Activated CD4-positive, alpha-beta memory T cell treated with anti-CD3 and anti-CD28 coated beads for 36 hours (primary cell): Measurements from ENCODE around the gene LPP. TPM values are rescaled to one million over a fixed set of nuclear protein-coding genes. Genes with fewer than 3 reads are reported as not detected.

Experiments
- CTCF ChIA-PET: fragments of 350-600 bp; sonication (Branson Sonifier 250); formaldehyde crosslinking; loops from one replicate; lab custom pipeline; 2021; ENCODE audit warnings: antibody characterized with exemption, inconsistent platforms; lab: Charles Lee
- POLR2A ChIA-PET: fragments of 350-600 bp; sonication (Branson Sonifier 250); formaldehyde crosslinking; loops from one replicate; lab custom pipeline; 2021; ENCODE audit warnings: antibody characterized with exemption; lab: Charles Lee
- DNase-seq: peaks from one replicate; pipeline ENCODE4 v3.0.0-alpha.2; 2020
- H3K27ac Mint-ChIP-seq: one replicate; pipeline ENCODE4 v1.8.0; 2021; ENCODE audit warnings: mixed read lengths
- H3K27me3 Mint-ChIP-seq: one replicate; pipeline ENCODE4 v1.8.0; 2021; ENCODE audit warnings: mixed read lengths
- H3K36me3 Mint-ChIP-seq: one replicate; pipeline ENCODE4 v1.8.0; 2021; ENCODE audit warnings: mixed read lengths
- H3K4me1 Mint-ChIP-seq: one replicate; pipeline ENCODE4 v1.8.0; 2021; ENCODE audit warnings: low read depth, mixed read lengths
- H3K4me3 Mint-ChIP-seq: one replicate; pipeline ENCODE4 v1.8.0; 2021; ENCODE audit warnings: mild to moderate bottlenecking, mixed read lengths
- H3K9me3 Mint-ChIP-seq: one replicate; pipeline ENCODE4 v1.8.0; 2021; ENCODE audit warnings: mixed read lengths
- intact Hi-C: fragments of 100-400 bp; cut with micrococcal nuclease; formaldehyde crosslinking; loops from one replicate; pipeline ENCODE4 v1.15.1; 2023
- total RNA-seq, 2 experiments: library from RNA; stranded (reverse); gene quantifications; one replicate each; pipeline ENCODE4 v1.2.3, GENCODE V29; 2021

Gene LPP
- total RNA-seq: 10 to 100 TPM; 41.0 to 43.6 TPM

GRCh38 chr3:188154014-188154808 lies at the start of gene LPP:
LPP (plus strand) TSS chr3:188154157; CDS start chr3:188406121, 251,964 bp downstream.
- no peaks in the 10 kb centered on the region for H3K9me3 Mint-ChIP-seq
- peaks cover 3% of the 10 kb centered on the region for H3K36me3 Mint-ChIP-seq
- peaks cover 63% of the 10 kb centered on the region for H3K4me1 Mint-ChIP-seq
- peak within 1 kb of the TSS; percentile 88 for H3K4me3 Mint-ChIP-seq
- peak; percentile 91 for DNase-seq
- ChIA-PET CTCF (interaction anchor here (1.0 to 4.9 kb wide), 9 partner anchors 12 to 802 kb away, joined by 3 to 33 read pairs (median 4); partner anchors contain the start of gene BCL6), POLR2A (interaction anchor here (0.6 to 3.8 kb wide), 18 partner anchors 11 to 418 kb away, joined by 3 to 16 read pairs (median 4); partner anchors contain the start of gene BCL6)
- intact Hi-C loops: loop anchor here (1.0 to 10.0 kb wide), 8 partner anchors 11 to 761 kb away; partner anchors contain the start of gene BCL6
- H3K27ac Mint-ChIP-seq: peak within 1 kb of the TSS; percentile 97
- no peaks in the 10 kb centered on the region for H3K27me3 Mint-ChIP-seq

GRCh38 chr3:188106006-188106405 lies 48.0 kb upstream of the LPP start:
- peaks cover 3% of the 10 kb centered on the region for H3K27me3 Mint-ChIP-seq
- intact Hi-C loops: no loop called here
- DNase-seq: no peak
- ChIA-PET POLR2A (no interaction called here), CTCF (no interaction called here)
- no peak overlapping the region for H3K4me3 Mint-ChIP-seq
- no peak overlapping the region for H3K27ac Mint-ChIP-seq
- H3K36me3 Mint-ChIP-seq: no peaks in the 10 kb centered on the region
- peaks cover 3% of the 10 kb centered on the region for H3K9me3 Mint-ChIP-seq
- peaks cover 6% of the 10 kb centered on the region for H3K4me1 Mint-ChIP-seq

- CTCF ChIA-PET: no interaction called here
- POLR2A ChIA-PET: no interaction called here
- Mint-ChIP-seq H3K9me3 (peaks cover under 1% of the 10 kb centered on the region), H3K4me3 (no peak overlapping the region), H3K36me3 (no peaks in the 10 kb centered on the region), H3K4me1 (peaks cover 6% of the 10 kb centered on the region), H3K27me3 (peaks cover 3% of the 10 kb centered on the region), H3K27ac (no peak overlapping the region)
- intact Hi-C loops: no loop called here
- DNase-seq: no peak
Measured at GRCh38 chr3:188106454-188106853, 47.5 kb upstream of the LPP start.

- CTCF ChIA-PET: no interaction called here
- POLR2A ChIA-PET: interaction anchor here (0.6 kb wide), 1 partner anchor 362 kb away, joined by 4 read pairs; the partner anchor contains the start of gene BCL6
- intact Hi-C loops: no loop called here
Measured at GRCh38 chr3:188106887-188107830, 46.8 kb upstream of the LPP start.

GRCh38 chr3:188108703-188109412 lies 45.1 kb upstream of the LPP start:
- ChIA-PET POLR2A (no interaction called here), CTCF (no interaction called here)
- Mint-ChIP-seq H3K4me1 (peaks cover 6% of the 10 kb centered on the region), H3K27me3 (peaks cover 3% of the 10 kb centered on the region), H3K4me3 (no peak overlapping the region), H3K9me3 (no peaks in the 10 kb centered on the region), H3K27ac (no peak overlapping the region), H3K36me3 (no peaks in the 10 kb centered on the region)
- DNase-seq: no peak
- intact Hi-C loops: no loop called here

More at GRCh38 chr3:188106887-188107830, 46.8 kb upstream of the LPP start:
- no peaks in the 10 kb centered on the region for H3K36me3 Mint-ChIP-seq
- H3K4me3 Mint-ChIP-seq: no peak overlapping the region
- H3K27ac Mint-ChIP-seq: no peak overlapping the region
- no peak for DNase-seq
- no peaks in the 10 kb centered on the region for H3K9me3 Mint-ChIP-seq
- H3K27me3 Mint-ChIP-seq: peaks cover 3% of the 10 kb centered on the region
- peaks cover 6% of the 10 kb centered on the region for H3K4me1 Mint-ChIP-seq

- no peak for DNase-seq
- ChIA-PET CTCF (no interaction called here), POLR2A (no interaction called here)
- Mint-ChIP-seq H3K9me3 (no peaks in the 10 kb centered on the region), H3K27me3 (peaks cover 3% of the 10 kb centered on the region), H3K36me3 (no peaks in the 10 kb centered on the region), H3K4me3 (no peak overlapping the region), H3K4me1 (peaks cover 9% of the 10 kb centered on the region), H3K27ac (no peak overlapping the region)
- intact Hi-C loops: no loop called here
Measured at GRCh38 chr3:188111002-188111584, 42.9 kb upstream of the LPP start.

- Mint-ChIP-seq H3K9me3 (peaks cover 2% of the 10 kb centered on the region), H3K27ac (no peak overlapping the region)
- POLR2A ChIA-PET: no interaction called here
Measured at GRCh38 chr3:188113756-188114155, 40.2 kb upstream of the LPP start.

GRCh38 chr3:188119846-188120245 lies 34.1 kb upstream of the LPP start:
- H3K27me3 Mint-ChIP-seq: peaks cover 1% of the 10 kb centered on the region
- H3K4me3 Mint-ChIP-seq: no peak overlapping the region
- intact Hi-C loops: loop anchor here (5.0 kb wide), 2 partner anchors 37 to 58 kb away; no protein-coding TSS in a partner anchor
- H3K4me1 Mint-ChIP-seq: peaks cover 20% of the 10 kb centered on the region
- POLR2A ChIA-PET: no interaction called here
- H3K36me3 Mint-ChIP-seq: no peaks in the 10 kb centered on the region
- no peak overlapping the region for H3K27ac Mint-ChIP-seq
- CTCF ChIA-PET: no interaction called here
- no peak for DNase-seq
- H3K9me3 Mint-ChIP-seq: peaks cover 2% of the 10 kb centered on the region

More at GRCh38 chr3:188113756-188114155, 40.2 kb upstream of the LPP start:
- CTCF ChIA-PET: no interaction called here
- intact Hi-C loops: no loop called here
- Mint-ChIP-seq H3K4me1 (peaks cover 7% of the 10 kb centered on the region), H3K27me3 (no peaks in the 10 kb centered on the region), H3K4me3 (no peak overlapping the region), H3K36me3 (no peaks in the 10 kb centered on the region)
- DNase-seq: no peak

- Mint-ChIP-seq H3K9me3 (no peaks in the 10 kb centered on the region), H3K27ac (peak overlapping the region; percentile 63), H3K27me3 (peaks cover 1% of the 10 kb centered on the region), H3K4me3 (no peak overlapping the region), H3K36me3 (no peaks in the 10 kb centered on the region), H3K4me1 (peaks cover 20% of the 10 kb centered on the region)
- DNase-seq: no peak
- CTCF ChIA-PET: no interaction called here
- intact Hi-C loops: loop anchor here (1.0 to 5.0 kb wide), 7 partner anchors 11 to 380 kb away; no protein-coding TSS in a partner anchor
- POLR2A ChIA-PET: no interaction called here
Measured at GRCh38 chr3:188122571-188123169, 31.3 kb upstream of the LPP start.

- Mint-ChIP-seq H3K27me3 (peaks cover 1% of the 10 kb centered on the region), H3K27ac (peak overlapping the region; percentile 63), H3K4me3 (no peak overlapping the region), H3K9me3 (no peaks in the 10 kb centered on the region), H3K36me3 (no peaks in the 10 kb centered on the region), H3K4me1 (peaks cover 20% of the 10 kb centered on the region)
- DNase-seq: peak; percentile 21
- intact Hi-C loops: loop anchor here (1.0 to 5.0 kb wide), 7 partner anchors 10 to 381 kb away; no protein-coding TSS in a partner anchor
- ChIA-PET POLR2A (interaction anchor here (1.2 kb wide), 1 partner anchor 30 kb away, joined by 4 read pairs; no protein-coding TSS in a partner anchor), CTCF (interaction anchor here (1.0 kb wide), 1 partner anchor 384 kb away, joined by 4 read pairs; no protein-coding TSS in a partner anchor)
Measured at GRCh38 chr3:188123170-188123905, 30.6 kb upstream of the LPP start.
